HepG2 (cell line): Measurements from ENCODE around the gene EIF3A. TPM values are rescaled to one million over a fixed set of nuclear protein-coding genes. Genes with fewer than 3 reads are reported as not detected.
A peak's percentile ranks its signal among the peaks of the same experiment; 100 is the strongest.

Source experiments
- EEA1 ChIP-seq: sonication (generic); formaldehyde crosslinking; IDR thresholded peaks from 2 replicates; pipeline ENCODE4 v1.5.1; 2020; ENCODE audit warnings: mild to moderate bottlenecking, missing genetic modification reagents, borderline replicate concordance
- ELF3 ChIP-seq: IDR thresholded peaks from 2 replicates; pipeline ENCODE4 v1.6.1; 2016; ENCODE audit warnings: missing genetic modification reagents, missing compliant biosample characterization
- FUBP1 ChIP-seq: sonication (generic); formaldehyde crosslinking; IDR thresholded peaks from 2 replicates; pipeline ENCODE4 v1.5.1; 2020; ENCODE audit warnings: missing genetic modification reagents, mild to moderate bottlenecking, borderline replicate concordance
- HNF4G ChIP-seq, 2 experiments: sonication (generic) in 1 of 2; formaldehyde crosslinking in 1 of 2; IDR thresholded peaks; 2 replicates each; pipeline versions ENCODE4 v1.4.0 to v1.6.1; 2011 to 2020; ENCODE audit warnings: borderline replicate concordance in 2 of 2, low read depth in 2 of 2, mild to moderate bottlenecking in 2 of 2, low read length in 1 of 2, missing genetic modification reagents in 1 of 2, moderate library complexity in 1 of 2
- PAXIP1 ChIP-seq: sonication (generic); formaldehyde crosslinking; conservative IDR thresholded peaks from 2 replicates; pipeline ENCODE4 v1.4.0; 2020; ENCODE audit warnings: mild to moderate bottlenecking, missing genetic modification reagents, moderate library complexity
- SIX4 ChIP-seq: sonication (generic); formaldehyde crosslinking; IDR thresholded peaks from 2 replicates; pipeline ENCODE4 v1.4.0; 2020; ENCODE audit warnings: missing genetic modification reagents
- SMAD1 ChIP-seq: sonication (generic); formaldehyde crosslinking; IDR thresholded peaks from 2 replicates; pipeline ENCODE4 v1.4.0; 2020; ENCODE audit warnings: missing genetic modification reagents, low read depth, mild to moderate bottlenecking, borderline replicate concordance
- ZNF142 ChIP-seq: sonication (generic); formaldehyde crosslinking; IDR thresholded peaks from 2 replicates; pipeline ENCODE4 v1.4.0; 2020; ENCODE audit warnings: missing genetic modification reagents
- ZNF276 ChIP-seq: sonication (generic); formaldehyde crosslinking; IDR thresholded peaks from 2 replicates; pipeline ENCODE4 v1.4.0; 2020; ENCODE audit warnings: mild to moderate bottlenecking, low read depth, missing genetic modification reagents
- ZNF710 ChIP-seq: sonication (generic); formaldehyde crosslinking; IDR thresholded peaks from 2 replicates; pipeline ENCODE4 v1.5.0; 2020; ENCODE audit warnings: mild to moderate bottlenecking, missing genetic modification reagents, borderline replicate concordance
- ZNF841 ChIP-seq: sonication (generic); formaldehyde crosslinking; IDR thresholded peaks from 2 replicates; pipeline ENCODE4 v1.8.1; 2023; ENCODE audit warnings: missing genetic modification reagents, borderline replicate concordance
- ZSCAN20 ChIP-seq: sonication (generic); formaldehyde crosslinking; IDR thresholded peaks from 2 replicates; pipeline ENCODE4 v1.4.0; 2020; ENCODE audit warnings: missing genetic modification reagents, mild to moderate bottlenecking, borderline replicate concordance
- polyA plus RNA-seq, 8 experiments: library from polyadenylated mRNA; depleted of rRNA in 3 of 8; stranded (reverse) in 7 of 8; unstranded in 1 of 8; fragments of >200 nt; fragmentation: Illumina TruSeq in 4 of 8; extraction: Trizol in 4 of 8; gene quantifications; 2 replicates each; pipeline versions ENCODE4 v1.2.1 to v1.2.3, GENCODE V29; 2011 to 2016; ENCODE audit warnings: low read depth in 4 of 8, missing spikeins in 1 of 8, mixed read lengths in 1 of 8; ENCODE audit not compliant: insufficient read depth in 1 of 8
- total RNA-seq, 5 experiments: library from RNA; depleted of rRNA; stranded (reverse); fragments of >200 nt; fragmentation: Illumina TruSeq; extraction: Trizol; gene quantifications; 2 replicates each; pipeline ENCODE4 v1.2.3, GENCODE V29; 2016; ENCODE audit warnings: low read depth in 1 of 5

EIF3A gene
- total and polyA plus RNA-seq, 2 of the 13 experiments (the other 11 are each of a cell fraction or from before 2014, with no cell fraction given), result 25.6 to 117 TPM

GRCh38 chr10:119120413-119120867 is 39.8 kb upstream of the EIF3A start (continued):
- TF ChIP-seq ZNF710 (0 out of 2 replicates have a peak, but pooled peaks have one; percentile 70), ZSCAN20 (CRISPR knock-in tag) (no peak), SMAD1 (CRISPR knock-in tag) (no peak), FUBP1 (CRISPR knock-in tag) (no peak), ZNF841 (CRISPR knock-in tag) (no peak), ELF3 (CRISPR knock-in tag) (peak; percentile 69; the same call in 1 of the 2 replicates), ZNF276 (CRISPR knock-in tag) (no peak), EEA1 (CRISPR knock-in tag) (no peak), HNF4G (IDR thresholded peaks at IDR 0.05; ENCODE audit: borderline replicate concordance, low read depth, low read length) (peak; percentile 94), HNF4G (CRISPR knock-in tag; IDR thresholded peaks at IDR 0.05; ENCODE audit: borderline replicate concordance, low read depth) (peak; percentile 67; the same call in 1 of the 2 replicates), PAXIP1 (CRISPR knock-in tag) (peak; percentile 96), SIX4 (CRISPR knock-in tag) (no peak), ZNF142 (CRISPR knock-in tag) (no peak)
